Activated CD8-positive, alpha-beta T cell treated with anti-CD3 and anti-CD28 coated beads for 36 hours (primary cell): ENCODE results near the gene RPRD1A. TPM values are rescaled to one million over a fixed set of nuclear protein-coding genes. Genes with fewer than 3 reads are reported as not detected.

Experiments
- ATAC-seq: fragments of 200-7000 bp; cut with Tn5 transposase; one replicate; pipeline ENCODE4 v1.10.0; 2021; ENCODE audit warnings: mild to moderate bottlenecking, moderate library complexity
- CTCF ChIA-PET: fragments of 350-600 bp; sonication (Branson Sonifier 250); formaldehyde crosslinking; loops from one replicate; lab custom pipeline; 2021; ENCODE audit warnings: antibody characterized with exemption; lab: Charles Lee
- POLR2A ChIA-PET: fragments of 350-600 bp; sonication (Branson Sonifier 250); formaldehyde crosslinking; loops from one replicate; lab custom pipeline; 2021; ENCODE audit warnings: antibody characterized with exemption; lab: Charles Lee
- DNase-seq: peaks from one replicate; pipeline ENCODE4 v3.0.0-alpha.2; 2020
- H3K27ac Mint-ChIP-seq: one replicate; pipeline ENCODE4 v1.8.0; 2021; ENCODE audit warnings: mild to moderate bottlenecking, mixed read lengths
- H3K27me3 Mint-ChIP-seq: one replicate; pipeline ENCODE4 v1.8.0; 2021; ENCODE audit warnings: mixed read lengths
- H3K36me3 Mint-ChIP-seq: one replicate; pipeline ENCODE4 v1.8.0; 2021; ENCODE audit warnings: low read depth, mixed read lengths
- H3K4me1 Mint-ChIP-seq: one replicate; pipeline ENCODE4 v1.8.0; 2021; ENCODE audit warnings: low read depth, mixed read lengths
- H3K4me3 Mint-ChIP-seq: one replicate; pipeline ENCODE4 v1.8.0; 2021; ENCODE audit warnings: mild to moderate bottlenecking, moderate library complexity, mixed read lengths
- H3K9me3 Mint-ChIP-seq: one replicate; pipeline ENCODE4 v1.8.0; 2021; ENCODE audit warnings: mixed read lengths
- CTCF ChIP-seq: fragments of 200-600 bp; IDR thresholded peaks from one replicate; pipeline ENCODE4 v1.8.0; 2022; ENCODE audit warnings: antibody characterized with exemption, mild to moderate bottlenecking
- intact Hi-C: fragments of 100-400 bp; cut with micrococcal nuclease; formaldehyde crosslinking; loops from one replicate; pipeline ENCODE4 v1.10.0; 2022
- total RNA-seq, 2 experiments: library from RNA; stranded (reverse); gene quantifications; one replicate each; pipeline ENCODE4 v1.2.3, GENCODE V29; 2021

RPRD1A gene
- total RNA-seq, 2 experiments from 2014 or later: 29.4 to 31.9 TPM

GRCh38 chr18:35956226-35956625 lies 111.1 kb downstream of the RPRD1A start:
- no peak overlapping the region for H3K27ac Mint-ChIP-seq
- H3K9me3 Mint-ChIP-seq: peaks cover 5% of the 10 kb centered on the region
- CTCF ChIA-PET: no interaction called here
- POLR2A ChIA-PET: no interaction called here
- no peaks in the 10 kb centered on the region for H3K4me1 Mint-ChIP-seq
- intact Hi-C loops: no loop called here
- H3K27me3 Mint-ChIP-seq: peaks cover 20% of the 10 kb centered on the region
- no peak for DNase-seq
- ATAC-seq: no peak
- no peak for TF ChIP-seq CTCF
- H3K4me3 Mint-ChIP-seq: no peak overlapping the region
- H3K36me3 Mint-ChIP-seq: no peaks in the 10 kb centered on the region

GRCh38 chr18:35953688-35954087 lies 113.7 kb downstream of the RPRD1A start:
- DNase-seq: no peak
- Mint-ChIP-seq H3K27ac (no peak overlapping the region), H3K4me1 (peaks cover 5% of the 10 kb centered on the region), H3K9me3 (no peaks in the 10 kb centered on the region), H3K36me3 (no peaks in the 10 kb centered on the region), H3K27me3 (peaks cover 26% of the 10 kb centered on the region), H3K4me3 (no peak overlapping the region)
- no peak for TF ChIP-seq CTCF
- intact Hi-C loops: no loop called here
- ChIA-PET CTCF (no interaction called here), POLR2A (no interaction called here)
- ATAC-seq: no peak

- POLR2A ChIA-PET: interaction anchor here (0.6 kb wide), 1 partner anchor 871 kb away, joined by 3 read pairs; no protein-coding TSS in a partner anchor
- CTCF ChIA-PET: interaction anchor here (0.7 to 7.0 kb wide), 20 partner anchors 9 to 564 kb away, joined by 3 to 56 read pairs (median 3); partner anchors contain the start of genes RMP24 and RPRD1A
- H3K4me1 Mint-ChIP-seq: peaks cover 5% of the 10 kb centered on the region
- peak overlapping the region; percentile 68 for H3K4me3 Mint-ChIP-seq
- H3K27ac Mint-ChIP-seq: no peak overlapping the region
- H3K36me3 Mint-ChIP-seq: no peaks in the 10 kb centered on the region
- DNase-seq: no peak
- H3K27me3 Mint-ChIP-seq: peaks cover 17% of the 10 kb centered on the region
- H3K9me3 Mint-ChIP-seq: no peaks in the 10 kb centered on the region
- intact Hi-C loops: loop anchor here (2.0 kb wide), 1 partner anchor 194 kb away; no protein-coding TSS in a partner anchor
- ATAC-seq: no peak
- TF ChIP-seq CTCF: peak; percentile 39
Observed at GRCh38 chr18:35950628-35950982, 116.8 kb downstream of the RPRD1A start.

GRCh38 chr18:35949903-35950627 lies 117.3 kb downstream of the RPRD1A start:
- Mint-ChIP-seq H3K4me1 (peaks cover 5% of the 10 kb centered on the region), H3K27me3 (peaks cover 17% of the 10 kb centered on the region), H3K36me3 (no peaks in the 10 kb centered on the region), H3K9me3 (no peaks in the 10 kb centered on the region), H3K4me3 (peak overlapping the region; percentile 68), H3K27ac (no peak overlapping the region)
- TF ChIP-seq CTCF: peak; percentile 95
- ChIA-PET CTCF (interaction anchor here (0.7 to 7.0 kb wide), 20 partner anchors 9 to 564 kb away, joined by 3 to 56 read pairs (median 3); partner anchors contain the start of genes RMP24 and RPRD1A), POLR2A (interaction anchor here (0.6 kb wide), 1 partner anchor 871 kb away, joined by 3 read pairs; no protein-coding TSS in a partner anchor)
- intact Hi-C loops: loop anchor here (2.0 kb wide), 1 partner anchor 193 kb away; no protein-coding TSS in a partner anchor
- DNase-seq: peak; percentile 55
- peak; percentile 92 for ATAC-seq

- Mint-ChIP-seq H3K27me3 (peaks cover 16% of the 10 kb centered on the region), H3K4me1 (peaks cover 5% of the 10 kb centered on the region), H3K4me3 (no peak overlapping the region), H3K27ac (no peak overlapping the region), H3K9me3 (no peaks in the 10 kb centered on the region), H3K36me3 (no peaks in the 10 kb centered on the region)
- intact Hi-C loops: no loop called here
- DNase-seq: no peak
- POLR2A ChIA-PET: no interaction called here
- no peak for ATAC-seq
- TF ChIP-seq CTCF: no peak
- CTCF ChIA-PET: interaction anchor here (1.3 to 7.0 kb wide), 4 partner anchors 8 to 192 kb away, joined by 3 to 56 read pairs (median 17); no protein-coding TSS in a partner anchor
Observed at GRCh38 chr18:35949090-35949489, 118.3 kb downstream of the RPRD1A start.
